H1 (cell line): Measurements from ENCODE around the gene ALPL. TPM values are rescaled to one million over a fixed set of nuclear protein-coding genes. Genes with fewer than 3 reads are reported as not detected.

ENCODE experiments used
- CTCF ChIA-PET: fragments of 300-600 bp; sonication (Branson Sonifier 250); formaldehyde crosslinking; loops from one replicate; lab custom pipeline; 2021; ENCODE audit not compliant: partially characterized antibody; lab: Charles Lee
- POLR2A ChIA-PET: fragments of 300-600 bp; sonication (Branson Sonifier 250); formaldehyde crosslinking; loops from one replicate; lab custom pipeline; 2021; ENCODE audit warnings: inconsistent platforms; ENCODE audit not compliant: partially characterized antibody; lab: Charles Lee
- DNase-seq, 2 experiments: peaks; one replicate each; pipeline versions ENCODE4 v3.0.0 to v3.0.0-alpha.2; 2010 to 2022; ENCODE audit warnings: low spot score in 2 of 2, low read depth in 1 of 2, mixed read lengths in 1 of 2
- FAIRE-seq: peaks from 2 replicates; lab custom pipeline; 2011; peaks lifted over from hg19 to GRCh38; lab: Jason Lieb, UNC
- H2AFZ ChIP-seq: 2 replicates; pipeline ENCODE4 v1.8.1; 2012; ENCODE audit warnings: low read length, inconsistent platforms
- H2AK5ac ChIP-seq: 2 replicates; pipeline ENCODE4 v1.6.1; 2013; ENCODE audit warnings: low read depth, low read length
- H2BK120ac ChIP-seq: replicated peaks from 2 replicates; pipeline ENCODE3; 2013; ENCODE audit warnings: low read depth, low read length, inconsistent platforms
- H2BK12ac ChIP-seq: 2 replicates; pipeline ENCODE4 v1.6.1; 2013; ENCODE audit warnings: low read depth, low read length
- H2BK15ac ChIP-seq: 2 replicates; pipeline ENCODE4 v1.6.1; 2013; ENCODE audit warnings: low read length
- H2BK20ac ChIP-seq: 2 replicates; pipeline ENCODE4 v1.6.1; 2013; ENCODE audit warnings: low read length
- H2BK5ac ChIP-seq: 2 replicates; pipeline ENCODE4 v1.6.1; 2013; ENCODE audit warnings: low read depth, low read length
- H3K14ac ChIP-seq: 2 replicates; pipeline ENCODE4 v1.6.1; 2013; ENCODE audit warnings: inconsistent platforms; ENCODE audit not compliant: insufficient read length
- H3K18ac ChIP-seq: 2 replicates; pipeline ENCODE4 v1.6.1; 2013; ENCODE audit warnings: low read length; ENCODE audit errors: extremely low read depth
- H3K23ac ChIP-seq: 2 replicates; pipeline ENCODE4 v1.6.1; 2013; ENCODE audit warnings: inconsistent platforms; ENCODE audit not compliant: insufficient read length
- H3K23me2 ChIP-seq: 2 replicates; pipeline ENCODE4 v1.6.1; 2013; ENCODE audit warnings: low read depth, low read length
- H3K27ac ChIP-seq: 2 replicates; pipeline ENCODE4 v1.6.1; 2011; ENCODE audit warnings: low read depth, low read length, inconsistent platforms
- H3K27me3 ChIP-seq, 4 experiments: replicated peaks in 1 of 4; 1 replicate in 1 of 4; 2 replicates in 3 of 4; pipeline versions ENCODE4 v1.6.1 to v1.8.1; 2011 to 2013; ENCODE audit warnings: low read length in 3 of 4, mild to moderate bottlenecking in 3 of 4, inconsistent platforms in 2 of 4, mixed read lengths in 2 of 4, moderate library complexity in 1 of 4; ENCODE audit not compliant: control insufficient read depth in 3 of 4, insufficient read depth in 3 of 4; ENCODE audit errors: extremely low read depth in 1 of 4
- H3K36me3 ChIP-seq, 4 experiments: 2 replicates each; pipeline versions ENCODE4 v1.6.1 to v1.8.1; 2011 to 2013; ENCODE audit warnings: mild to moderate bottlenecking in 4 of 4, low read length in 3 of 4, moderate library complexity in 2 of 4, control low read depth in 1 of 4, inconsistent platforms in 1 of 4; ENCODE audit not compliant: insufficient read depth in 4 of 4, control insufficient read depth in 2 of 4
- H3K4ac ChIP-seq: replicated peaks from 2 replicates; pipeline ENCODE3; 2013; ENCODE audit warnings: low read length, low read depth, mixed read lengths, inconsistent platforms; ENCODE audit not compliant: insufficient read length
- H3K4me1 ChIP-seq, 4 experiments: replicated peaks in 1 of 4; 1 replicate in 1 of 4; 2 replicates in 3 of 4; pipeline versions ENCODE4 v1.6.1 to v1.8.1; 2011 to 2013; ENCODE audit warnings: low read length in 3 of 4, inconsistent platforms in 2 of 4, mixed read lengths in 1 of 4; ENCODE audit not compliant: insufficient read depth in 4 of 4, control insufficient read depth in 3 of 4
- H3K4me2 ChIP-seq, 2 experiments: 2 replicates each; pipeline versions ENCODE4 v1.6.1 to v1.8.1; 2011 to 2013; ENCODE audit warnings: low read depth in 2 of 2, low read length in 2 of 2, control low read depth in 1 of 2, inconsistent platforms in 1 of 2, mild to moderate bottlenecking in 1 of 2; ENCODE audit not compliant: insufficient read depth in 1 of 2
- H3K4me3 ChIP-seq, 4 experiments: fragments of 200-600, 300-600 bp in 1 of 4; sonication (generic), shearing (Covaris generic), sonication (Bioruptor Twin) in 1 of 4; 2 replicates each; pipeline versions ENCODE4 v1.5.1 to v1.8.1; 2011 to 2016; ENCODE audit warnings: low read length in 4 of 4, low read depth in 3 of 4, control low read depth in 2 of 4, inconsistent platforms in 2 of 4, mild to moderate bottlenecking in 2 of 4, mixed read lengths in 1 of 4, moderate library complexity in 1 of 4; ENCODE audit not compliant: insufficient read depth in 2 of 4; ENCODE audit errors: extremely low read depth in 1 of 4
- H3K56ac ChIP-seq: replicated peaks from 2 replicates; pipeline ENCODE3; 2013; ENCODE audit warnings: low read depth, mild to moderate bottlenecking, mixed read lengths, low read length, inconsistent platforms; ENCODE audit not compliant: insufficient read length
- H3K79me1 ChIP-seq: 2 replicates; pipeline ENCODE4 v1.6.1; 2013; ENCODE audit warnings: low read depth, low read length, control low read depth
- H3K79me2 ChIP-seq, 2 experiments: 2 replicates each; pipeline versions ENCODE4 v1.6.1 to v1.8.1; 2012 to 2013; ENCODE audit warnings: low read length in 2 of 2, mild to moderate bottlenecking in 2 of 2, inconsistent platforms in 1 of 2; ENCODE audit not compliant: insufficient read depth in 2 of 2, control insufficient read depth in 1 of 2
- H3K9ac ChIP-seq, 4 experiments: replicated peaks in 1 of 4; 1 replicate in 1 of 4; 2 replicates in 3 of 4; pipeline versions ENCODE4 v1.6.1 to v1.8.1; 2011 to 2013; ENCODE audit warnings: low read depth in 3 of 4, low read length in 3 of 4, control low read depth in 2 of 4, mild to moderate bottlenecking in 2 of 4, moderate library complexity in 2 of 4, inconsistent platforms in 1 of 4; ENCODE audit errors: extremely low read depth in 1 of 4
- H3K9me3 ChIP-seq, 2 experiments: 2 replicates each; pipeline versions ENCODE4 v1.6.1 to v1.8.1; 2012 to 2013; ENCODE audit warnings: mild to moderate bottlenecking in 2 of 2, moderate library complexity in 2 of 2, control low read depth in 1 of 2, inconsistent platforms in 1 of 2, low read depth in 1 of 2, low read length in 1 of 2, mixed read lengths in 1 of 2; ENCODE audit not compliant: insufficient read depth in 2 of 2
- H4K20me1 ChIP-seq, 2 experiments: replicated peaks in 1 of 2; 2 replicates each; pipeline versions ENCODE3 to v1.8.1; 2011 to 2013; ENCODE audit warnings: inconsistent platforms in 2 of 2, low read length in 2 of 2, mild to moderate bottlenecking in 1 of 2; ENCODE audit not compliant: insufficient read depth in 2 of 2, control insufficient read depth in 1 of 2
- H4K5ac ChIP-seq: 2 replicates; pipeline ENCODE4 v1.6.1; 2013; ENCODE audit warnings: low read length, low read depth, mixed read lengths, inconsistent platforms; ENCODE audit not compliant: insufficient read length
- H4K8ac ChIP-seq: 2 replicates; pipeline ENCODE4 v1.8.0; 2013; ENCODE audit warnings: mild to moderate bottlenecking, moderate library complexity, low read length, inconsistent platforms; ENCODE audit not compliant: insufficient read depth; ENCODE audit errors: extremely low read depth
- H4K91ac ChIP-seq: replicated peaks from 2 replicates; pipeline ENCODE3; 2013; ENCODE audit warnings: low read length, mixed read lengths, inconsistent platforms; ENCODE audit not compliant: insufficient read length
- PHF8 ChIP-seq: fragments of 200-600 bp; sonication (generic); conservative IDR thresholded peaks from 2 replicates; pipeline ENCODE4 v1.7.1; 2012; ENCODE audit warnings: low read depth, mild to moderate bottlenecking, inconsistent platforms, low read length, moderate library complexity
- RXRA ChIP-seq: IDR thresholded peaks from 2 replicates; pipeline ENCODE4 v1.6.1; 2011; ENCODE audit warnings: low read depth, mild to moderate bottlenecking, low read length, moderate library complexity; ENCODE audit not compliant: insufficient read depth
- WGBS, 2 experiments: shearing (Covaris generic) in 1 of 2; methylation state at CpG; one replicate each; pipeline versions ENCODE4 v1.1.6 to v1.1.7; 2013 to 2015; ENCODE audit warnings: low lambda C conversion rate in 2 of 2, mixed read lengths in 2 of 2, inconsistent platforms in 1 of 2, low coverage in 1 of 2, missing lambda C conversion rate in 1 of 2; ENCODE audit not compliant: insufficient replicate concordance in 2 of 2, insufficient coverage in 1 of 2, insufficient read length in 1 of 2; ENCODE audit errors: extremely low coverage in 1 of 2, missing lambda C conversion rate in 1 of 2; 5-methylcytosine and 5-hydroxymethylcytosine counted together
- polyA plus RNA-seq, 7 experiments: library from polyadenylated mRNA; depleted of rRNA in 3 of 7; stranded (reverse) in 5 of 7; unstranded in 2 of 7; fragments of >200 nt in 5 of 7; fragments of 200-250 nt in 2 of 7; gene quantifications; 1 replicate in 5 of 7; 2 replicates in 1 of 7; 4 replicates in 1 of 7; pipeline versions ENCODE4 v1.2.1 to v1.2.3, GENCODE V29; 2011 to 2013; ENCODE audit warnings: missing spikeins in 2 of 7, mixed read lengths in 2 of 7
- total RNA-seq: library from RNA; stranded (reverse); fragmentation: NEBNext Ultra II Directional; extraction: Animal tissue kit (Norgen Biotek cat#: 25700); gene quantifications from 2 replicates; pipeline ENCODE4 v1.2.1, GENCODE V29; 2021

ALPL gene
- total and polyA plus RNA-seq, 2 of the 8 experiments (the other 6 are each of a cell fraction or from before 2014, with no cell fraction given): 175 to 362 TPM

DNA sequence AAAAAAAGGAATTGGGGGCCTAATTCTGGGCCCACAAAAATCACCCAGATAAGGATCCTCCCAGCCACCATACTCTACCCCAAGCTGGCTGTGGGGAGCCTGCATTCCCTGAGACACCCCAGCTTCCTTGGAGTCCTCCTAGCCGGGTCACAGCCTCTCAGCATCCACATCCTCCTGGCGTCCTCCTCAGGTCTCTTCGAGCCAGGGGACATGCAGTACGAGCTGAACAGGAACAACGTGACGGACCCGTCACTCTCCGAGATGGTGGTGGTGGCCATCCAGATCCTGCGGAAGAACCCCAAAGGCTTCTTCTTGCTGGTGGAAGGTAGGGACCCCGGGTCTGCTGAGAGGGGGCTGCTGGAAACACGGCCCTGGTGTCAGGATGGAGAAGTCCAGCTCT is 64.3 kb downstream of the ALPL start:
- 84% methylated on average over 11 of the region's 11 CpGs; no CpG with 5 or more reads in 1 of the 2 experiments for WGBS, 2 experiments
- no peak overlapping the region for H3K14ac ChIP-seq
- H4K5ac ChIP-seq: no peak overlapping the region
- POLR2A ChIA-PET: interaction anchor here (0.7 to 1.6 kb wide), 3 partner anchors 19 to 67 kb away, joined by 3 to 4 read pairs (median 3); no protein-coding TSS in a partner anchor
- H3K23me2 ChIP-seq: peaks cover 3% of the 10 kb centered on the region; the same call in 1 of the 2 replicates
- H3K9ac ChIP-seq: no peak overlapping the region
- H2BK20ac ChIP-seq: 0 out of 2 replicates have a peak overlapping the region, but pooled peaks have one; percentile 48
- FAIRE-seq (no peak), DNase-seq (no peak)
- H3K27me3 ChIP-seq: no peaks in the 10 kb centered on the region; a peak in 2 of 7 replicates
- peaks cover 2 to 7% (median 4%) of the 10 kb centered on the region in 4 experiments; a peak in 6 of 7 replicates for H3K4me1 ChIP-seq
- H3K79me2 ChIP-seq: no peaks in the 10 kb centered on the region
- peaks cover 2 to 4% of the 10 kb centered on the region in 2 experiments for H4K20me1 ChIP-seq
- H2BK5ac ChIP-seq: no peak overlapping the region
- no peak overlapping the region for H4K8ac ChIP-seq
- H3K4me3 ChIP-seq: no peak overlapping the region
- no peak overlapping the region for H3K23ac ChIP-seq
- H3K9me3 ChIP-seq: no peaks in the 10 kb centered on the region
- peak overlapping the region; percentile 60; the same call in 1 of the 2 replicates for H3K18ac ChIP-seq
- H3K36me3 ChIP-seq: peaks cover 0 to 4% (median 2%) of the 10 kb centered on the region in 4 experiments; a peak in 4 of 8 replicates
- H4K91ac ChIP-seq: no peak overlapping the region
- no peak overlapping the region for H3K4ac ChIP-seq
- H2BK120ac ChIP-seq: no peak overlapping the region
- no peak overlapping the region for H2AK5ac ChIP-seq
- H2BK15ac ChIP-seq: no peak overlapping the region
- H3K56ac ChIP-seq: no peak overlapping the region
- H3K4me2 ChIP-seq: no peak overlapping the region
- TF ChIP-seq PHF8 (no peak), RXRA (no peak)
- H2AFZ ChIP-seq: no peak overlapping the region
- no peaks in the 10 kb centered on the region; the same call in none of the 2 replicates for H3K79me1 ChIP-seq
- CTCF ChIA-PET: interaction anchor here (0.7 to 4.8 kb wide), 25 partner anchors 9 to 356 kb away, joined by 3 to 49 read pairs (median 4); partner anchors contain the start of gene ALPL
- H2BK12ac ChIP-seq: no peak overlapping the region
- no peak overlapping the region for H3K27ac ChIP-seq
